K562 (cell line): ENCODE data around the gene ROS1. TPM values are rescaled to one million over a fixed set of nuclear protein-coding genes. Genes with fewer than 3 reads are reported as not detected.

Experiments
- ARID2 ChIP-seq: fragments of 450-650 bp; IDR thresholded peaks from 2 replicates; pipeline ENCODE4 v1.6.1; 2017; ENCODE audit warnings: antibody characterized with exemption, mild to moderate bottlenecking
- FOSL1 ChIP-seq: fragments of 200-800 bp; sonication (Bioruptor generic); conservative IDR thresholded peaks from 2 replicates; pipeline ENCODE4 v1.6.1; 2016; ENCODE audit warnings: missing genetic modification characterization, missing compliant biosample characterization
- NFYB ChIP-seq: IDR thresholded peaks from 2 replicates; pipeline ENCODE4 v1.6.1; 2011; ENCODE audit warnings: mild to moderate bottlenecking, moderate library complexity; ENCODE audit not compliant: insufficient read length; ENCODE audit errors: extremely low read depth
- SMC3 ChIP-seq: conservative IDR thresholded peaks from 2 replicates; pipeline ENCODE4 v1.6.1; 2011; ENCODE audit warnings: low read depth, low read length, improper control_type of control experiment; ENCODE audit not compliant: insufficient read depth
- TRIM24 ChIP-seq, 2 experiments: fragments of 450-650 bp; IDR thresholded peaks; 2 replicates each; pipeline ENCODE4 v1.6.1; 2016
- U2AF2 ChIP-seq: fragments of 200-400 bp; formaldehyde crosslinking; optimal IDR thresholded peaks from 2 replicates; pipeline ENCODE3; 2017; ENCODE audit warnings: low read depth, mild to moderate bottlenecking, low read length
- XRCC4 ChIP-seq: IDR thresholded peaks from one replicate; pipeline ENCODE4 v1.6.1; 2011; ENCODE audit not compliant: insufficient read depth, insufficient read length; ENCODE audit errors: extremely low read depth
- ZNF316 ChIP-seq: fragments of 450-650 bp; IDR thresholded peaks from 2 replicates; pipeline ENCODE4 v1.6.1; 2016
- ZNF354B ChIP-seq: fragments of 250-450 bp; sonication (Bioruptor Pico); IDR thresholded peaks from 2 replicates; pipeline ENCODE4 v1.4.0; 2020
- polyA plus RNA-seq, 8 experiments: library from polyadenylated mRNA; depleted of rRNA in 4 of 8; stranded (reverse) in 5 of 8; unstranded in 3 of 8; fragments of >200 nt; fragmentation: Nextera tagmentation in 2 of 8; fragmentation: Illumina TruSeq in 1 of 8; extraction: Ambion mirVana in 2 of 8; extraction: Trizol in 1 of 8; gene quantifications; 2 replicates each; pipeline versions ENCODE4 v1.2.1 to v1.2.3, GENCODE V29; 2011 to 2014; ENCODE audit warnings: inconsistent platforms in 1 of 8, missing spikeins in 1 of 8
- total RNA-seq, 7 experiments: library from RNA; depleted of rRNA in 6 of 7; stranded (reverse); fragments of >200 nt in 6 of 7; fragmentation: Illumina TruSeq in 2 of 7; extraction: Trizol in 2 of 7; gene quantifications; 2 replicates each; pipeline versions ENCODE4 v1.2.1 to v1.2.3, GENCODE V29; 2011 to 2021; ENCODE audit warnings: low replicate concordance in 1 of 7
- TF ChIP-seq, protein P1 (sequence below): fragments of 450-650 bp; formaldehyde crosslinking; IDR thresholded peaks from 2 replicates; pipeline ENCODE4 v1.4.0; 2022; ENCODE audit warnings: missing genetic modification characterization
- TF ChIP-seq, protein P2 (sequence below), 2 experiments: fragments of 450-650 bp; formaldehyde crosslinking in 1 of 2; IDR thresholded peaks; 2 replicates each; pipeline versions ENCODE4 v1.4.0 to v1.6.1; 2014 to 2020; ENCODE audit warnings: mild to moderate bottlenecking in 2 of 2, borderline replicate concordance in 1 of 2, low read depth in 1 of 2
- TF ChIP-seq, protein P3 (sequence below): fragments of 450-650 bp; formaldehyde crosslinking; conservative IDR thresholded peaks from 2 replicates; pipeline ENCODE4 v1.4.0; 2022; ENCODE audit warnings: mild to moderate bottlenecking, missing genetic modification characterization
- TF ChIP-seq, protein P4 (sequence below): fragments of 250-450 bp; sonication (Bioruptor Pico); IDR thresholded peaks from 2 replicates; pipeline ENCODE4 v1.4.0; 2020; ENCODE audit warnings: mild to moderate bottlenecking

The ROS1 gene
- total and polyA plus RNA-seq, 9 of the 15 experiments (the other 6 are each of a cell fraction or from before 2014, with no cell fraction given): under 0.01 to 0.16 (median 0.04) TPM; not detected in 6

DNA sequence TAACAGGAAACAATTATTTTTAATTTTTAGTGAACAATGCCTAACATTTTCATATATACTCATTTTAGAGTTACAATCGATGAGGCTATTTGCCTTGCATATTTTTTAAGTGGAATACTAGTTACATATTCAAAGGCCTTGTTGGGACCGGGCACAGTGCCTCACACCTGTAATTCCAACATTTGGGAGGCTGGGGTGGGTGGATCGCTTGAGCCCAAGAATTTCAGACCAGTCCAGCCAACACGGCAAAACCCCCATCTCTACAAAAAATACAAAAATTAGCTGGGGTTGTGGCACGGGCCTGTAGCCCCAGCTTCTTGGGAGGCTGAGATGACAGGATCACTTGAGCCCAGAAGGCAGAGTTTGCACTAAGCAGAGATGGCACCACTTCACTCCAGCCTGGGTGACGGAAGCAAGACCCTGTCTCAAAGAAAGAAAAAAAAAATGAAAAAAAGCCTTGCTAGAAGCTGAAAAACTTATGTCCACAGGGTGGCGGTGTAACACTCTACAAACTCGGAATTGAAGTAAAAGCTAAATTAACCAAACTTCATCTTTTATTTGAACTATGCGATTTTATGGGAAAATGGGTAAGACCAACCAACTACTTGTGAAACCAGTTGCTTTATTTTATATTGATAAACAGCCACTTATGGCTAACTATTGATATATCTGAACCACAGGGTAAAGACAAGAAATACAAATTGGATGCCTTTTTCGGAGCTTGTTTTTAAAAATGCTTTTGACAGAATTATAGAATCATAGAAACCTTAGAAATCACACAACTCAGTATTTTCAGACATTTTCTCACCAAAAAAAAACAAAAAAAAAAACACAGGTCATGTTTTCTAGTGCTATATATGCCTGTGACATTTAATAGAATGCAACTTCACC, 24.1 kb upstream of the ROS1 start (continued):
- TF ChIP-seq, protein P1, sequence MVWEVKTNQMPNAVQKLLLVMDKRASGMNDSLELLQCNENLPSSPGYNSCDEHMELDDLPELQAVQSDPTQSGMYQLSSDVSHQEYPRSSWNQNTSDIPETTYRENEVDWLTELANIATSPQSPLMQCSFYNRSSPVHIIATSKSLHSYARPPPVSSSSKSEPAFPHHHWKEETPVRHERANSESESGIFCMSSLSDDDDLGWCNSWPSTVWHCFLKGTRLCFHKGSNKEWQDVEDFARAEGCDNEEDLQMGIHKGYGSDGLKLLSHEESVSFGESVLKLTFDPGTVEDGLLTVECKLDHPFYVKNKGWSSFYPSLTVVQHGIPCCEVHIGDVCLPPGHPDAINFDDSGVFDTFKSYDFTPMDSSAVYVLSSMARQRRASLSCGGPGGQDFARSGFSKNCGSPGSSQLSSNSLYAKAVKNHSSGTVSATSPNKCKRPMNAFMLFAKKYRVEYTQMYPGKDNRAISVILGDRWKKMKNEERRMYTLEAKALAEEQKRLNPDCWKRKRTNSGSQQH: no peak
- no peak for TF ChIP-seq ZNF316
- TF ChIP-seq FOSL1 (tag): no peak
- TF ChIP-seq ZNF354B (CRISPR knock-in tag): no peak
- no peak for TF ChIP-seq TRIM24 (IDR thresholded peaks at IDR 0.05)
- no peak for TF ChIP-seq XRCC4
- peak; percentile 44; the same call in 1 of the 2 replicates for TF ChIP-seq SMC3
- TF ChIP-seq NFYB: no peak
- TF ChIP-seq U2AF2: no peak
- TF ChIP-seq, protein P2, sequence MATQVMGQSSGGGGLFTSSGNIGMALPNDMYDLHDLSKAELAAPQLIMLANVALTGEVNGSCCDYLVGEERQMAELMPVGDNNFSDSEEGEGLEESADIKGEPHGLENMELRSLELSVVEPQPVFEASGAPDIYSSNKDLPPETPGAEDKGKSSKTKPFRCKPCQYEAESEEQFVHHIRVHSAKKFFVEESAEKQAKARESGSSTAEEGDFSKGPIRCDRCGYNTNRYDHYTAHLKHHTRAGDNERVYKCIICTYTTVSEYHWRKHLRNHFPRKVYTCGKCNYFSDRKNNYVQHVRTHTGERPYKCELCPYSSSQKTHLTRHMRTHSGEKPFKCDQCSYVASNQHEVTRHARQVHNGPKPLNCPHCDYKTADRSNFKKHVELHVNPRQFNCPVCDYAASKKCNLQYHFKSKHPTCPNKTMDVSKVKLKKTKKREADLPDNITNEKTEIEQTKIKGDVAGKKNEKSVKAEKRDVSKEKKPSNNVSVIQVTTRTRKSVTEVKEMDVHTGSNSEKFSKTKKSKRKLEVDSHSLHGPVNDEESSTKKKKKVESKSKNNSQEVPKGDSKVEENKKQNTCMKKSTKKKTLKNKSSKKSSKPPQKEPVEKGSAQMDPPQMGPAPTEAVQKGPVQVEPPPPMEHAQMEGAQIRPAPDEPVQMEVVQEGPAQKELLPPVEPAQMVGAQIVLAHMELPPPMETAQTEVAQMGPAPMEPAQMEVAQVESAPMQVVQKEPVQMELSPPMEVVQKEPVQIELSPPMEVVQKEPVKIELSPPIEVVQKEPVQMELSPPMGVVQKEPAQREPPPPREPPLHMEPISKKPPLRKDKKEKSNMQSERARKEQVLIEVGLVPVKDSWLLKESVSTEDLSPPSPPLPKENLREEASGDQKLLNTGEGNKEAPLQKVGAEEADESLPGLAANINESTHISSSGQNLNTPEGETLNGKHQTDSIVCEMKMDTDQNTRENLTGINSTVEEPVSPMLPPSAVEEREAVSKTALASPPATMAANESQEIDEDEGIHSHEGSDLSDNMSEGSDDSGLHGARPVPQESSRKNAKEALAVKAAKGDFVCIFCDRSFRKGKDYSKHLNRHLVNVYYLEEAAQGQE (IDR thresholded peaks at IDR 0.05; ENCODE audit: borderline replicate concordance): peak; percentile 63; the same call in 1 of the 2 replicates
- TF ChIP-seq, protein P2 (CRISPR knock-in tag; IDR thresholded peaks at IDR 0.05; ENCODE audit: low read depth): no peak
- TF ChIP-seq, protein P3, sequence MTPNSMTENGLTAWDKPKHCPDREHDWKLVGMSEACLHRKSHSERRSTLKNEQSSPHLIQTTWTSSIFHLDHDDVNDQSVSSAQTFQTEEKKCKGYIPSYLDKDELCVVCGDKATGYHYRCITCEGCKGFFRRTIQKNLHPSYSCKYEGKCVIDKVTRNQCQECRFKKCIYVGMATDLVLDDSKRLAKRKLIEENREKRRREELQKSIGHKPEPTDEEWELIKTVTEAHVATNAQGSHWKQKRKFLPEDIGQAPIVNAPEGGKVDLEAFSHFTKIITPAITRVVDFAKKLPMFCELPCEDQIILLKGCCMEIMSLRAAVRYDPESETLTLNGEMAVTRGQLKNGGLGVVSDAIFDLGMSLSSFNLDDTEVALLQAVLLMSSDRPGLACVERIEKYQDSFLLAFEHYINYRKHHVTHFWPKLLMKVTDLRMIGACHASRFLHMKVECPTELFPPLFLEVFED: no peak
- no peak for TF ChIP-seq ARID2
- TF ChIP-seq, protein P4, sequence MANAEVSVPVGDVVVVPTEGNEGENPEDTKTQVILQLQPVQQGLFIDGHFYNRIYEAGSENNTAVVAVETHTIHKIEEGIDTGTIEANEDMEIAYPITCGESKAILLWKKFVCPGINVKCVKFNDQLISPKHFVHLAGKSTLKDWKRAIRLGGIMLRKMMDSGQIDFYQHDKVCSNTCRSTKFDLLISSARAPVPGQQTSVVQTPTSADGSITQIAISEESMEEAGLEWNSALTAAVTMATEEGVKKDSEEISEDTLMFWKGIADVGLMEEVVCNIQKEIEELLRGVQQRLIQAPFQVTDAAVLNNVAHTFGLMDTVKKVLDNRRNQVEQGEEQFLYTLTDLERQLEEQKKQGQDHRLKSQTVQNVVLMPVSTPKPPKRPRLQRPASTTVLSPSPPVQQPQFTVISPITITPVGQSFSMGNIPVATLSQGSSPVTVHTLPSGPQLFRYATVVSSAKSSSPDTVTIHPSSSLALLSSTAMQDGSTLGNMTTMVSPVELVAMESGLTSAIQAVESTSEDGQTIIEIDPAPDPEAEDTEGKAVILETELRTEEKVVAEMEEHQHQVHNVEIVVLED: no peak
